HEK293 (cell line): ENCODE measurements around the gene FBXO9.

ENCODE experiments used
- CTCF ChIA-PET: fragments of 350-600 bp; formaldehyde crosslinking; extraction: SDS; loops from one replicate; lab custom pipeline; 2021; ENCODE audit warnings: antibody characterized with exemption; lab: Yijun Ruan, JAX
- POLR2A ChIA-PET: fragments of 300-600 bp; formaldehyde crosslinking; extraction: SDS; loops from one replicate; lab custom pipeline; 2020; ENCODE audit warnings: antibody characterized with exemption, inconsistent platforms; lab: Yijun Ruan, JAX
- H3K27ac ChIP-seq: fragments of 200-500 bp; sonication (Bioruptor generic); 2 replicates; pipeline ENCODE4 v1.5.1; 2014; ENCODE audit warnings: low read depth, low read length, control low read depth, inconsistent platforms; ENCODE audit errors: extremely low read depth
- H3K36me3 ChIP-seq, 2 experiments: fragments of 200-500 bp in 1 of 2; sonication (Bioruptor generic) in 1 of 2; 1 replicate in 1 of 2; 2 replicates in 1 of 2; pipeline ENCODE4 v1.5.1; 2014 to 2017; ENCODE audit warnings: inconsistent platforms in 2 of 2, low read length in 2 of 2; ENCODE audit not compliant: control insufficient read depth in 2 of 2, insufficient read depth in 1 of 2
- H3K4me1 ChIP-seq: fragments of 200-500 bp; sonication (Bioruptor generic); 2 replicates; pipeline ENCODE4 v1.5.1; 2014; ENCODE audit warnings: mild to moderate bottlenecking, low read length, inconsistent platforms; ENCODE audit not compliant: control insufficient read depth, insufficient read depth
- H3K4me3 ChIP-seq: 2 replicates; pipeline ENCODE4 v1.5.1; 2011; ENCODE audit warnings: low read depth, mild to moderate bottlenecking, control low read depth, low read length, moderate library complexity
- H3K9me3 ChIP-seq: fragments of 200-500 bp; sonication (Bioruptor generic); 2 replicates; pipeline ENCODE4 v1.5.1; 2014; ENCODE audit warnings: low read depth, low read length, inconsistent platforms; ENCODE audit not compliant: control insufficient read depth, insufficient read depth
- FEZF1 ChIP-seq: fragments of 450-650 bp; formaldehyde crosslinking; IDR thresholded peaks from 2 replicates; pipeline ENCODE4 v1.5.1; 2016; ENCODE audit warnings: missing biosample characterization, missing genetic modification characterization
- HOXD13 ChIP-seq: sonication (generic); formaldehyde crosslinking; IDR thresholded peaks from 2 replicates; pipeline ENCODE4 v1.8.0; 2022; ENCODE audit warnings: missing genetic modification reagents, borderline replicate concordance
- KLF1 ChIP-seq: fragments of 450-650 bp; formaldehyde crosslinking; IDR thresholded peaks from 2 replicates; pipeline ENCODE4 v1.5.1; 2016; ENCODE audit warnings: missing biosample characterization, missing genetic modification characterization
- KLF7 ChIP-seq: fragments of 450-650 bp; formaldehyde crosslinking; IDR thresholded peaks from 2 replicates; pipeline ENCODE4 v1.5.1; 2016; ENCODE audit warnings: missing biosample characterization, missing genetic modification characterization, borderline replicate concordance
- MEIS1 ChIP-seq: sonication (generic); formaldehyde crosslinking; IDR thresholded peaks from 2 replicates; pipeline ENCODE4 v1.8.1; 2022; ENCODE audit warnings: missing genetic modification reagents, mild to moderate bottlenecking, borderline replicate concordance
- SP3 ChIP-seq: fragments of 450-650 bp; formaldehyde crosslinking; IDR thresholded peaks from 2 replicates; pipeline ENCODE4 v1.5.1; 2016; ENCODE audit warnings: missing biosample characterization, missing genetic modification characterization
- WT1 ChIP-seq: fragments of 450-650 bp; formaldehyde crosslinking; IDR thresholded peaks from 2 replicates; pipeline ENCODE4 v1.5.1; 2016; ENCODE audit warnings: missing biosample characterization, missing genetic modification characterization
- ZBTB20 ChIP-seq: fragments of 450-650 bp; formaldehyde crosslinking; IDR thresholded peaks from 2 replicates; pipeline ENCODE4 v1.5.1; 2016; ENCODE audit warnings: missing biosample characterization, missing genetic modification characterization
- ZNF24 ChIP-seq: fragments of 450-650 bp; formaldehyde crosslinking; IDR thresholded peaks from 2 replicates; pipeline ENCODE4 v1.5.1; 2016; ENCODE audit warnings: missing biosample characterization, missing genetic modification characterization
- ZNF292 ChIP-seq: fragments of 450-650 bp; formaldehyde crosslinking; IDR thresholded peaks from 2 replicates; pipeline ENCODE4 v1.5.1; 2016; ENCODE audit warnings: low read depth, missing biosample characterization, missing genetic modification characterization, borderline replicate concordance
- ZNF324 ChIP-seq: fragments of 450-650 bp; formaldehyde crosslinking; IDR thresholded peaks from 2 replicates; pipeline ENCODE4 v1.5.1; 2016; ENCODE audit warnings: missing biosample characterization, missing genetic modification characterization
- ZNF341 ChIP-seq: fragments of 450-650 bp; formaldehyde crosslinking; IDR thresholded peaks from 2 replicates; pipeline ENCODE4; 2016; ENCODE audit warnings: low read depth, missing biosample characterization, missing genetic modification characterization
- ZNF473 ChIP-seq: fragments of 450-650 bp; formaldehyde crosslinking; IDR thresholded peaks from 2 replicates; pipeline ENCODE4 v1.5.1; 2017; ENCODE audit warnings: missing biosample characterization, missing genetic modification characterization
- ZNF610 ChIP-seq: fragments of 450-650 bp; formaldehyde crosslinking; IDR thresholded peaks from 2 replicates; pipeline ENCODE4 v1.5.1; 2016; ENCODE audit warnings: missing biosample characterization, missing genetic modification characterization, borderline replicate concordance
- ZNF664 ChIP-seq: fragments of 450-650 bp; formaldehyde crosslinking; IDR thresholded peaks from 2 replicates; pipeline ENCODE4 v1.5.1; 2016; ENCODE audit warnings: missing biosample characterization, missing genetic modification characterization
- ZNF747 ChIP-seq: fragments of 450-650 bp; formaldehyde crosslinking; IDR thresholded peaks from 2 replicates; pipeline ENCODE4 v1.5.1; 2016; ENCODE audit warnings: missing biosample characterization, missing genetic modification characterization
- ZSCAN30 ChIP-seq: fragments of 450-650 bp; IDR thresholded peaks from 2 replicates; pipeline ENCODE4 v1.5.1; 2018; ENCODE audit warnings: missing biosample characterization, mild to moderate bottlenecking, missing genetic modification characterization, moderate library complexity
- TF ChIP-seq, protein P1 (sequence below): fragments of 450-650 bp; formaldehyde crosslinking; conservative IDR thresholded peaks from 2 replicates; pipeline ENCODE4 v1.5.1; 2016; ENCODE audit warnings: low read depth, missing biosample characterization, missing genetic modification characterization
- TF ChIP-seq, protein P2 (sequence below): fragments of 450-650 bp; formaldehyde crosslinking; IDR thresholded peaks from 2 replicates; pipeline ENCODE4 v1.5.1; 2016; ENCODE audit warnings: missing biosample characterization, missing genetic modification characterization
- TF ChIP-seq, protein P3 (sequence below): sonication (generic); formaldehyde crosslinking; IDR thresholded peaks from 2 replicates; pipeline ENCODE4 v1.8.1; 2022; ENCODE audit warnings: mild to moderate bottlenecking, moderate library complexity, missing genetic modification reagents
- TF ChIP-seq, protein P4 (sequence below): fragments of 450-650 bp; formaldehyde crosslinking; IDR thresholded peaks from 2 replicates; pipeline ENCODE4 v1.5.1; 2016; ENCODE audit warnings: missing biosample characterization, missing genetic modification characterization

FBXO9 gene

DNA sequence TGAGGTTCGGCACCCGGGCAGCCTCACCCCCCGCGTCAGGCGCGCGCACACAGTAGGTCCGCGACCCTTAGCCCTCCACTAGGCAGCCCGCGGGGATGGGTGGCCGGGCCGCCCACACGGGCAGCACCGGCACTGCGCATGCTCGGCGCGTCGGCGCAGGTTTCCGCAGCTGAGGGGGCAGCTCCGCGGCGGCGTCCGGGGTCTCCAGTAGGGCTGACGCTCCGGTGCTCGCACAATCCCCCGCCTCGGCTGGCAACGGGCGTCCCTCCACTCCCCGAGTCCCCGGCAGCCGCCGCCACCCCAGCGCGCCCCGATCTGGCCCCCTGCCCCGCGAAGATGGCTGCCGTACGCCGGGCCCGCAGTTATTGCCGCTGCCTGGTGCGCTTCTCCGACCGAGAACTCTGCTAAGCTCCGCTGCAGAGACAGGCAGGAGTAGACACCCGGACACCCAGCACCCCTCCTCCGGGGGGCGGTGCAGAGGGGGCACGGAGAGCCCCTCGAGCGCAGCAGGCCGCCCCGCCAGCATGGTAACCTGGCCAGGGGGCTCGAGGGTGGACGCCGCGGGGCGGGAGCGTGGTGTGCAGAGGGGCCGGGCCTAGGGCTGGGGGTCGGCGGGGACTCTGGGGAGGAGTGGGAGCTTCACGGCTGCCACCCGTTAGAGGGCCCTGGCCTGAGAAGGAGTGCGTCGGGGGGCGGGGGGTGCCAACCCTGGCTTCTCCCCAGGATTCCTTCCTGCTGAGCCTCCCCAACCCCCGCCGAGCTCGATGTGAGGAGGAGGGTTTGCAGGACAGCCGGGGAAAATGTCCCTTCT lies at the start of gene FBXO9:
FBXO9 (plus strand) TSS at position 139 of the 811 bp plus-strand sequence; CDS start at position 525, 386 bp downstream.
- H3K36me3 ChIP-seq: peaks cover 0 to 4% of the 10 kb centered on the region in 2 experiments; a peak in 2 of 3 replicates
- CTCF ChIA-PET: interaction anchor here (0.5 to 3.8 kb wide), 8 partner anchors 10 to 1796 kb away, joined by 3 to 20 read pairs (median 4); partner anchors contain the start of gene GSTA4
- peaks cover 23% of the 10 kb centered on the region for H3K4me1 ChIP-seq
- H3K9me3 ChIP-seq: no peaks in the 10 kb centered on the region
- H3K27ac ChIP-seq: peak within 1 kb of the TSS; percentile 89
- POLR2A ChIA-PET: interaction anchor here (0.7 to 1.9 kb wide), 7 partner anchors 15 to 781 kb away, joined by 3 to 32 read pairs (median 3); partner anchors contain the start of genes EFHC1, GSTA4 and MCM3
- peak within 1 kb of the TSS; percentile 92 for H3K4me3 ChIP-seq
- TF ChIP-seq, protein P1, sequence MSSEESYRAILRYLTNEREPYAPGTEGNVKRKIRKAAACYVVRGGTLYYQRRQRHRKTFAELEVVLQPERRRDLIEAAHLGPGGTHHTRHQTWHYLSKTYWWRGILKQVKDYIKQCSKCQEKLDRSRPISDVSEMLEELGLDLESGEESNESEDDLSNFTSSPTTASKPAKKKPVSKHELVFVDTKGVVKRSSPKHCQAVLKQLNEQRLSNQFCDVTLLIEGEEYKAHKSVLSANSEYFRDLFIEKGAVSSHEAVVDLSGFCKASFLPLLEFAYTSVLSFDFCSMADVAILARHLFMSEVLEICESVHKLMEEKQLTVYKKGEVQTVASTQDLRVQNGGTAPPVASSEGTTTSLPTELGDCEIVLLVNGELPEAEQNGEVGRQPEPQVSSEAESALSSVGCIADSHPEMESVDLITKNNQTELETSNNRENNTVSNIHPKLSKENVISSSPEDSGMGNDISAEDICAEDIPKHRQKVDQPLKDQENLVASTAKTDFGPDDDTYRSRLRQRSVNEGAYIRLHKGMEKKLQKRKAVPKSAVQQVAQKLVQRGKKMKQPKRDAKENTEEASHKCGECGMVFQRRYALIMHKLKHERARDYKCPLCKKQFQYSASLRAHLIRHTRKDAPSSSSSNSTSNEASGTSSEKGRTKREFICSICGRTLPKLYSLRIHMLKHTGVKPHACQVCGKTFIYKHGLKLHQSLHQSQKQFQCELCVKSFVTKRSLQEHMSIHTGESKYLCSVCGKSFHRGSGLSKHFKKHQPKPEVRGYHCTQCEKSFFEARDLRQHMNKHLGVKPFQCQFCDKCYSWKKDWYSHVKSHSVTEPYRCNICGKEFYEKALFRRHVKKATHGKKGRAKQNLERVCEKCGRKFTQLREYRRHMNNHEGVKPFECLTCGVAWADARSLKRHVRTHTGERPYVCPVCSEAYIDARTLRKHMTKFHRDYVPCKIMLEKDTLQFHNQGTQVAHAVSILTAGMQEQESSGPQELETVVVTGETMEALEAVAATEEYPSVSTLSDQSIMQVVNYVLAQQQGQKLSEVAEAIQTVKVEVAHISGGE (tag by site-specific recombination): no peak; the same call in 1 of the 2 replicates
- TF ChIP-seq WT1 (tag by site-specific recombination) (no peak), HOXD13 (no peak), ZNF610 (tag by site-specific recombination) (no peak), ZNF292 (tag by site-specific recombination) (no peak), ZSCAN30 (tag by site-specific recombination) (peak; percentile 98), KLF7 (tag by site-specific recombination) (no peak), KLF1 (tag by site-specific recombination) (peak; percentile 38; the same call in 1 of the 2 replicates), MEIS1 (CRISPR knock-in tag) (no peak), SP3 (tag by site-specific recombination) (peak; percentile 55; the same call in 1 of the 2 replicates), ZNF341 (tag by site-specific recombination) (0 out of 2 replicates have a peak, but pooled peaks have one; percentile 86), ZNF24 (tag by site-specific recombination) (no peak; the same call in 1 of the 2 replicates), ZNF747 (tag by site-specific recombination) (no peak), ZNF473 (tag by site-specific recombination) (no peak), ZNF324 (tag by site-specific recombination) (0 out of 2 replicates have a peak, but pooled peaks have one; percentile 8), ZNF664 (tag by site-specific recombination) (no peak), ZBTB20 (peak; percentile 67; the same call in 1 of the 2 replicates), FEZF1 (tag by site-specific recombination) (no peak)
- TF ChIP-seq, protein P2, sequence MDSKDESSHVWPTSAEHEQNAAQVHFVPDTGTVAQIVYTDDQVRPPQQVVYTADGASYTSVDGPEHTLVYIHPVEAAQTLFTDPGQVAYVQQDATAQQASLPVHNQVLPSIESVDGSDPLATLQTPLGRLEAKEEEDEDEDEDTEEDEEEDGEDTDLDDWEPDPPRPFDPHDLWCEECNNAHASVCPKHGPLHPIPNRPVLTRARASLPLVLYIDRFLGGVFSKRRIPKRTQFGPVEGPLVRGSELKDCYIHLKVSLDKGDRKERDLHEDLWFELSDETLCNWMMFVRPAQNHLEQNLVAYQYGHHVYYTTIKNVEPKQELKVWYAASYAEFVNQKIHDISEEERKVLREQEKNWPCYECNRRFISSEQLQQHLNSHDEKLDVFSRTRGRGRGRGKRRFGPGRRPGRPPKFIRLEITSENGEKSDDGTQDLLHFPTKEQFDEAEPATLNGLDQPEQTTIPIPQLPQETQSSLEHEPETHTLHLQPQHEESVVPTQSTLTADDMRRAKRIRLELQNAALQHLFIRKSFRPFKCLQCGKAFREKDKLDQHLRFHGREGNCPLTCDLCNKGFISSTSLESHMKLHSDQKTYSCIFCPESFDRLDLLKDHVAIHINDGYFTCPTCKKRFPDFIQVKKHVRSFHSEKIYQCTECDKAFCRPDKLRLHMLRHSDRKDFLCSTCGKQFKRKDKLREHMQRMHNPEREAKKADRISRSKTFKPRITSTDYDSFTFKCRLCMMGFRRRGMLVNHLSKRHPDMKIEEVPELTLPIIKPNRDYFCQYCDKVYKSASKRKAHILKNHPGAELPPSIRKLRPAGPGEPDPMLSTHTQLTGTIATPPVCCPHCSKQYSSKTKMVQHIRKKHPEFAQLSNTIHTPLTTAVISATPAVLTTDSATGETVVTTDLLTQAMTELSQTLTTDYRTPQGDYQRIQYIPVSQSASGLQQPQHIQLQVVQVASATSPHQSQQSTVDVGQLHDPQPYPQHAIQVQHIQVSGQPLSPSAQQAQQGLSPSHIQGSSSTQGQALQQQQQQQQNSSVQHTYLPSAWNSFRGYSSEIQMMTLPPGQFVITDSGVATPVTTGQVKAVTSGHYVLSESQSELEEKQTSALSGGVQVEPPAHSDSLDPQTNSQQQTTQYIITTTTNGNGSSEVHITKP: no peak
- TF ChIP-seq, protein P3, sequence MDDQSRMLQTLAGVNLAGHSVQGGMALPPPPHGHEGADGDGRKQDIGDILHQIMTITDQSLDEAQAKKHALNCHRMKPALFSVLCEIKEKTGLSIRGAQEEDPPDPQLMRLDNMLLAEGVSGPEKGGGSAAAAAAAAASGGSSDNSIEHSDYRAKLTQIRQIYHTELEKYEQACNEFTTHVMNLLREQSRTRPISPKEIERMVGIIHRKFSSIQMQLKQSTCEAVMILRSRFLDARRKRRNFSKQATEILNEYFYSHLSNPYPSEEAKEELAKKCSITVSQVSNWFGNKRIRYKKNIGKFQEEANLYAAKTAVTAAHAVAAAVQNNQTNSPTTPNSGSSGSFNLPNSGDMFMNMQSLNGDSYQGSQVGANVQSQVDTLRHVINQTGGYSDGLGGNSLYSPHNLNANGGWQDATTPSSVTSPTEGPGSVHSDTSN (CRISPR knock-in tag): 0 out of 2 replicates have a peak, but pooled peaks have one; percentile 55
- TF ChIP-seq, protein P4, sequence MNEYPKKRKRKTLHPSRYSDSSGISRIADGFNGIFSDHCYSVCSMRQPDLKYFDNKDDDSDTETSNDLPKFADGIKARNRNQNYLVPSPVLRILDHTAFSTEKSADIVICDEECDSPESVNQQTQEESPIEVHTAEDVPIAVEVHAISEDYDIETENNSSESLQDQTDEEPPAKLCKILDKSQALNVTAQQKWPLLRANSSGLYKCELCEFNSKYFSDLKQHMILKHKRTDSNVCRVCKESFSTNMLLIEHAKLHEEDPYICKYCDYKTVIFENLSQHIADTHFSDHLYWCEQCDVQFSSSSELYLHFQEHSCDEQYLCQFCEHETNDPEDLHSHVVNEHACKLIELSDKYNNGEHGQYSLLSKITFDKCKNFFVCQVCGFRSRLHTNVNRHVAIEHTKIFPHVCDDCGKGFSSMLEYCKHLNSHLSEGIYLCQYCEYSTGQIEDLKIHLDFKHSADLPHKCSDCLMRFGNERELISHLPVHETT (tag by site-specific recombination): no peak
